PC-9 (cell line): ENCODE data around the gene PELI3.

Experiments used
- EZH2 ChIP-seq: fragments of 200-600 bp; sonication (generic); IDR thresholded peaks from 2 replicates; pipeline ENCODE4 v1.8.0; 2017; ENCODE audit warnings: antibody characterized with exemption, low read depth
- TF ChIP-seq, protein P1 (sequence below): fragments of 200-600 bp; sonication (generic); conservative IDR thresholded peaks from 2 replicates; pipeline ENCODE4 v1.6.1; 2017; ENCODE audit warnings: mixed run types, antibody characterized with exemption, mild to moderate bottlenecking, moderate library complexity

DNA sequence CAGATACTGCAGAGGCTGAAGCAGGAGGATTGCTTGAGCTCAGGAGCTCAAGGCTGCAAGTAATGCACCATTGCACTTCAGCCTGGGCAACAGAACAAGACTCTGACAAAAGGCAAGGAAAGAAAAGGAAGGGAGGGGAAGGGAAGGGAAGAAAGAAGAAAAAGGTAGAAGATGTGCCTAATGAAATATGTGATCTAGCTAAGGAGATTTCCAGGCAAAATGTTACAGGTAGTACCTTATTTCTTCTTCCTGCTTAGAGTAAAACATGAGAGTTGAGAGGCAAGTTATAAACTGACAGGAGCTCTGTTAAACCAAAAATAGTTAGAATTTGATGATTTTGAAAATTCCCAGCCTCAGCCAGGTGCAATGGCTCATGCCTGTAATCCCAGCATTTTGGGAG, 4.7 kb upstream of the PELI3 start:
- TF ChIP-seq, protein P1, sequence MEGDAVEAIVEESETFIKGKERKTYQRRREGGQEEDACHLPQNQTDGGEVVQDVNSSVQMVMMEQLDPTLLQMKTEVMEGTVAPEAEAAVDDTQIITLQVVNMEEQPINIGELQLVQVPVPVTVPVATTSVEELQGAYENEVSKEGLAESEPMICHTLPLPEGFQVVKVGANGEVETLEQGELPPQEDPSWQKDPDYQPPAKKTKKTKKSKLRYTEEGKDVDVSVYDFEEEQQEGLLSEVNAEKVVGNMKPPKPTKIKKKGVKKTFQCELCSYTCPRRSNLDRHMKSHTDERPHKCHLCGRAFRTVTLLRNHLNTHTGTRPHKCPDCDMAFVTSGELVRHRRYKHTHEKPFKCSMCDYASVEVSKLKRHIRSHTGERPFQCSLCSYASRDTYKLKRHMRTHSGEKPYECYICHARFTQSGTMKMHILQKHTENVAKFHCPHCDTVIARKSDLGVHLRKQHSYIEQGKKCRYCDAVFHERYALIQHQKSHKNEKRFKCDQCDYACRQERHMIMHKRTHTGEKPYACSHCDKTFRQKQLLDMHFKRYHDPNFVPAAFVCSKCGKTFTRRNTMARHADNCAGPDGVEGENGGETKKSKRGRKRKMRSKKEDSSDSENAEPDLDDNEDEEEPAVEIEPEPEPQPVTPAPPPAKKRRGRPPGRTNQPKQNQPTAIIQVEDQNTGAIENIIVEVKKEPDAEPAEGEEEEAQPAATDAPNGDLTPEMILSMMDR: no peak
- TF ChIP-seq EZH2: no peak
